ENCODE results near the gene MINDY4B.

The MINDY4B gene

DNA sequence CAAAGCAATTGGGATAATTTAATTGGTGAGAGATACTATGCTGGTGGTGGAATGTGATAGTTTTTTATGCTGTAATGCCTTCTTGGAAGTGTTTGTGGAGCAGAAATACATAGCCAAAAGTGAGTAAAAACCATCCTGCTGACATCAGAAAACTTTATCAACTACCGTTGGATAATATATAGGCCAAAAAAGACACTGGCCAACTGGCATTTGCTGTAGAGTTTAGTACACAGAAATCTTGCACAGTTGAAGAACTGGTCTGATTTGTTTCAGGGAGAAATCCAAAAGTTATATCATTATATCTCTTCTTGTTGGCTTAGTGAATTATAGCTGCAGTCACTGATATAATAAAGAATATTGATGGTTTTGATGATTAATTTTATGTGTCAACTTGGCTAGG lies 507 bp upstream of the MINDY4B start:
- no peak for DNase-seq (ENCODE audit: low read depth)
- in situ Hi-C loops (cut with HindIII; ENCODE audit: low sequenced_read_pairs) = no loop called here
- no peak overlapping the region for H3K4me3 ChIP-seq (ENCODE audit: low read depth, low read length)
- TF ChIP-seq, protein P1, sequence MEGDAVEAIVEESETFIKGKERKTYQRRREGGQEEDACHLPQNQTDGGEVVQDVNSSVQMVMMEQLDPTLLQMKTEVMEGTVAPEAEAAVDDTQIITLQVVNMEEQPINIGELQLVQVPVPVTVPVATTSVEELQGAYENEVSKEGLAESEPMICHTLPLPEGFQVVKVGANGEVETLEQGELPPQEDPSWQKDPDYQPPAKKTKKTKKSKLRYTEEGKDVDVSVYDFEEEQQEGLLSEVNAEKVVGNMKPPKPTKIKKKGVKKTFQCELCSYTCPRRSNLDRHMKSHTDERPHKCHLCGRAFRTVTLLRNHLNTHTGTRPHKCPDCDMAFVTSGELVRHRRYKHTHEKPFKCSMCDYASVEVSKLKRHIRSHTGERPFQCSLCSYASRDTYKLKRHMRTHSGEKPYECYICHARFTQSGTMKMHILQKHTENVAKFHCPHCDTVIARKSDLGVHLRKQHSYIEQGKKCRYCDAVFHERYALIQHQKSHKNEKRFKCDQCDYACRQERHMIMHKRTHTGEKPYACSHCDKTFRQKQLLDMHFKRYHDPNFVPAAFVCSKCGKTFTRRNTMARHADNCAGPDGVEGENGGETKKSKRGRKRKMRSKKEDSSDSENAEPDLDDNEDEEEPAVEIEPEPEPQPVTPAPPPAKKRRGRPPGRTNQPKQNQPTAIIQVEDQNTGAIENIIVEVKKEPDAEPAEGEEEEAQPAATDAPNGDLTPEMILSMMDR (IDR thresholded peaks at IDR 0.05; ENCODE audit: low read depth, low read length, missing control alignments) = no peak

DNA sequence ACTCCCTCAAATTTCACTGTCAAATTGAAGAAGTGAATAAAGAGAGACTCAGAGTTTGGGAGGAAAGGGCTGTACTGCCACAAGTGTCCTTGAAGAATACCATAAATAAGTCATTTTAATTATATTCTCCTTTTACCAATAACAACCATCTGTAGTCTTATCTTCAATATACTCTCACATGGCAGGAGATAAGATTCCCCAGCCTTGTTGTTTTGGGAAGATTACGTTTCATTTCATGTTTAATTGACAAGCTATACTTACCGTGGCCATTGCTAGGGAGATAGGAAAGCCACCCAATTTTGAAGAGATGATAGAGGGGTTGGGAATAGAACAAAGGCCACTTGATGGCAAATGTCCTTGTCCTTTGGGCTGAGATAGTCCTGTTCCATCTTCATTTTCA lies 2.3 kb downstream of the MINDY4B start:
- no peak overlapping the region for H3K4me3 ChIP-seq (ENCODE audit: low read depth, low read length)
- DNase-seq (ENCODE audit: low read depth) = no peak
- TF ChIP-seq, protein P1 (IDR thresholded peaks at IDR 0.05; ENCODE audit: low read depth, low read length, missing control alignments) = no peak
- in situ Hi-C loops (cut with HindIII; ENCODE audit: low sequenced_read_pairs) = no loop called here

- TF ChIP-seq, protein P1 (IDR thresholded peaks at IDR 0.05; ENCODE audit: low read depth, low read length, missing control alignments) = no peak
- no peak for DNase-seq (ENCODE audit: low read depth)
- H3K4me3 ChIP-seq (ENCODE audit: low read depth, low read length) = no peak overlapping the region
- in situ Hi-C loops (cut with HindIII; ENCODE audit: low sequenced_read_pairs) = no loop called here
These were observed 3.4 kb downstream of the MINDY4B start for GRCh38 chr3:150901793-150902192.

DNA sequence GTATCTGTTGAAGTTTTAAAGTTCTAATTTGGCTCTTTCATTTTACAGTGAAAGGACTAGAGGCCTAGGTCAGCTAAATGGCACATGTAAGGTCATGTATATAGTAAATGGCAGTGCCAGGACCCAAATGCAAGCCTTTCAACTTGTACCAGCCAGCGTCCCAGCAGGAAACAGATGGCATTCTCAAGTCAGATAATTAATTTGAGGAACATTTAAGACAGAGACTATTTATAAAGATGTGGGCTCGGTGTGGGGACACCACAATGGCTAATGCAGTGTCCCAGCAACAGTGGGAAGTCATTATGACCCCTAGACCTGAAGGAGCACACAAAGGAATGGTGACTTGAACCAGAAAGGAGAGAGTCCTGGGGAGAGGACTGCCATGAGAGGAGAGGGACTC lies 6.1 kb downstream of the MINDY4B start:
- no peak for DNase-seq (ENCODE audit: low read depth)
- H3K4me3 ChIP-seq (ENCODE audit: low read depth, low read length) = no peak overlapping the region
- TF ChIP-seq, protein P1 (IDR thresholded peaks at IDR 0.05; ENCODE audit: low read depth, low read length, missing control alignments) = no peak
- in situ Hi-C loops (cut with HindIII; ENCODE audit: low sequenced_read_pairs) = no loop called here

DNA sequence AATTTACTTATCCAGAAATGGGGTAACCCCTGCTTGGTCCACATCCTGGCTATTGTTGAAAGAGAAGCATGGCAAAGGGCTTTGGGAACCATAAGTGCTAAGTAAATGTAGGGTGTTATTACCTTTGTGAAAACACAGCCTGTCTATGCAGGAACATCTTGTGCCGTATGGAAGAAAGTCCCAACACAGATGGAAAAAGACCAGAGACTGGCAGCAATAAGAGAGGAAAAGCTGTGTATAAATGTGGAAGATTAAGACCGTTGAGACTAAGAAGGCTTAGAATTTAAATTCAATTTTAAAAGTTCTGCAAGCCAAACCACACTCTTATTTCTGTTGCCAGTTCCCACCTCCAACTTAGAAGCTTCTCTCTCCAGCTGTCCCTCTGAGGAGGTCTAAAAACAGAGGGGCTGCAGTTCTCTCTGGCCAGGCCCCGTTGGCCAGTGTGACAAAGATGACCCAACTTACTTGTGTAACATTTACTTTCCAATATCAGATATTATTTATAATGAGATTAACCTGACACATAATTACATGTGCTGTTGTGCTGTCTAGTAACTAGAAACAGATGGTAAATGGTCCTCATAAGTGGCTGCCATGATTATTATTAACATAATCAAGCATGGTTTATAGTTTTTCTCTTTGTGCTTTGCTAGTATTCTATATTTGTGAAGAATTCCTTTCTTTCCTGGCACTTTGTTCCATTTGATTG lies 7.0 kb downstream of the MINDY4B start:
- TF ChIP-seq, protein P1 (IDR thresholded peaks at IDR 0.05; ENCODE audit: low read depth, low read length, missing control alignments) = no peak
- in situ Hi-C loops (cut with HindIII; ENCODE audit: low sequenced_read_pairs) = no loop called here
- no peak for DNase-seq (ENCODE audit: low read depth)
- no peak overlapping the region for H3K4me3 ChIP-seq (ENCODE audit: low read depth, low read length)

DNA sequence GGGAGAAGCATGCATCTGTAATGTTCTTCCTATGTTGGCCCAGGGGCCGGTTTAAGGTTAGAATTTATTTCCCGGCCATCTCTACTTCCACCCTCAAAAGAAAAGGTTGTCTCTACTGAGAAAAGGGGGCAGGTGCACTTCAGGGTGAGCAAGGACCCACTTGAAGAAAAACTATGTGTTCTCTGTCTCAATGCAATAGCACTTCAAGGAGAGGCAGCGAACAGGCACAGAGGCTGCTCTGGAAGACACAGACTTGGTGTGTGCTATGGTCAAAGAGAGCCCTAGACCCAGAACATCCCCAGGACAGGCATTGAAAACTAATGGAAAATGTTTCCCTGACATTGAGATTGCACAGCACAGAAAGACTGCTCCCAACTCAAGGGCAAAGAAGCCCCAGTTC lies 7.6 kb downstream of the MINDY4B start:
- no peak overlapping the region for H3K4me3 ChIP-seq (ENCODE audit: low read depth, low read length)
- DNase-seq (ENCODE audit: low read depth) = no peak
- in situ Hi-C loops (cut with HindIII; ENCODE audit: low sequenced_read_pairs) = no loop called here
- TF ChIP-seq, protein P1 (IDR thresholded peaks at IDR 0.05; ENCODE audit: low read depth, low read length, missing control alignments) = no peak
